Measurements from ENCODE around the gene RBM3. TPM values are rescaled to one million over a fixed set of nuclear protein-coding genes. Genes with fewer than 3 reads are reported as not detected.

Gene RBM3
- total RNA-seq, 2 donors from 2014 or later: 319 to 380 TPM

DNA sequence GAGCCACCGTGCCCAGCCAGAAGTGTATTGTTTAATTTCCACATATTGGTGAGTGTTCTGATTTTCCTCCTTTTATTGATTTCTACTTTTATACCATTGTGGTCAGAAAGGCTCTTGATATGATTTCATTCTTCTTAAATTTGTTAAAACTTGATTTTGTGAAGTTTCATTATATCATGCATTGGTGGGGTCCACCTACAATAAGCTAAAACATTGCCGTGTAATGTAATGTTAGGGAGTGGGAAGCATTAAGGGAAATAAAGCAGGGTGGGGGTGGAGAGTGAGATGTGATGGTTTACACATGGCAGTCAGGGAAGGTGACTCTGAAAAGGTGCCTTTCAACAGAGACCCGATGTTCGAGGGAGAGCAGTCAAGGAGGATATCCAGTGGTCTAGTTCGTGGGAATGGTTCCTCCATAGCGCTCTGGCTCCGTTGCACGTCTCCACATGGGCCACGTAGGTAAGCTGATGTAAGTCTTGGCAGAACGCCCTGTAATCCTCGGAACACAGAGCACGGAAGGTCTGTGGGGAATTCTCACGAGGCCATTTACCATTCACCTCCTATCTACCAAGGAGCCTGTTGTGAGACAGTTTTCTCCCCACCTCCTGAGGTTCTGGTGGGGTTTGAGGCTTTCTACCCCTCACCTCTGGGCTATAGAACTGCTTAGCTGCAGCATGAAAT, 15.3 kb downstream of the RBM3 start:
- Mint-ChIP-seq H3K27ac (no peak overlapping the region), H3K27me3 (no peaks in the 10 kb centered on the region), H3K4me3 (no peak overlapping the region), H3K36me3 (ENCODE audit: low read depth) (no peaks in the 10 kb centered on the region), H3K4me1 (no peaks in the 10 kb centered on the region)
- H3K9me3 ChIP-seq (ENCODE audit: control insufficient read depth, low read length, poor library complexity, severe bottlenecking): no peaks in the 10 kb centered on the region
- DNase-seq (no peak), ATAC-seq (no peak)

DNA sequence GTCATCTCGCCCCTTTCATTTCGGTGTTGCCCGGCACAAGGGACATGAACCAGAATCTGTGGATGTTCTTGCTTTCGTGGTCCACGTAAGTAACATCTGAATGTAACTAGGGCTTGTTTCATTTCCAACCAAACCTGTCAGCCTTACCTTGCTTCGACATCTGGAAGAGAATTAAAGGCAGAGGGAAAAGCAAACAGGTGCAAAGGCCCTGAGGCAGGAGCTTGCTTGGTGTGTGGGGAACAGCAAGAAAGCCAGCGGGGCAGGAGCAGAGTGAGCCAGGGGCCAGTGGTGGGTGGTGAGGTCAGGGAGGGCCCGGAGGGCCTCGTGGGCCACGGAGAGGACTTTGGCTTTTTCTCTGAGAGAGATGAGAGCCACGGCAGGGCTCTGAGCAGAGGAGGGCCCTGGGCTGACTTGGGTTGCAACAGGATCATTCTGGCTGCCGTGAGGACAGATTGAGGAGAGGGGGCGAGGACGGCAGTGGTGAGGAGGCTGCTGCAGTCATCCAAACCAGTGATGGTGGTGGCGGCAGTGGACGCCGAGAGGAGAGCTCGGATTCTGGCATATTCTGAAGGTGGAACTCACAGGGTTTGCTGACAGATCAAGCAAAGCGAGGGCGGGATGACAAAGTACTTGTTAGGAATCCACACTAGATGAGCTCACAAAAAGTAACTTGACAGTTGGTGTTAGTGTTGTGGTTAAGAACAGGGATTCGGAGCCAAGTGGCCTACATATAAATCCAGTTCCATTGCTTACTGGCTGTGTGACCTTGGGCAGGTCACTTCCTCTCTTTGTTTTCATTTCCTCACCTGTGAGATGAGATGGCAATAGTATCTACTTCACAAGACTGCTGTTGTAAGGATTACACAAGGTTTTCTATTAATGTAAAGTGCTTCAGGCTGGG, 16.2 kb downstream of the RBM3 start:
- no peak for DNase-seq
- Mint-ChIP-seq H3K27ac (no peak overlapping the region), H3K4me3 (no peak overlapping the region), H3K27me3 (no peaks in the 10 kb centered on the region), H3K36me3 (ENCODE audit: low read depth) (no peaks in the 10 kb centered on the region), H3K4me1 (no peaks in the 10 kb centered on the region)
- no peak for ATAC-seq
- no peaks in the 10 kb centered on the region for H3K9me3 ChIP-seq (ENCODE audit: control insufficient read depth, low read length, poor library complexity, severe bottlenecking)

DNA sequence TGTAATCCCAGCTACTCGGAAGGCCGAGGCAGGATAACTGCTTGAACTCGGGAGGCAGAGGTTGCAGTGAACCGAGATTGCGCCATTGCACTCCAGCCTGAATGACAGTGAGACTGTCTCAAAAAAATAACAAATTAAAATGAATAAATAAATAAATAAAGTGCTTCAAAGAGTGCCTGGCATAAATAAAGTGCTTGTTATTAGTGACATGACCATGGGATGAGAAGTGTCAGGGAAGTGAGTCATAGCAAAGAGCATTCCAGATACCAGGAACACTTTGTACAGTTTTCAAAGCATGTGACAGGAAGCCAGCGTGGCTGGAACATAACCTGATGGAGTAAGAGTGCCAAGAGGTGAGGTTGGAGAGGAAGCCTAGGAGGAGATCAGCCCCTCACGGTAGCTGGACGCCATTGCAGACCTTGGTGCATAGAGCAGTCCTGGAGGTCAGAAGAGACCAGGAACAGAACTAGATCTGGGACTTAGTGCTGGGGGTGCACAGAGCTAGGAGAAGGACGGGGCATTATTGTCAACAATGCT, 17.0 kb downstream of the RBM3 start:
- Mint-ChIP-seq H3K4me1 (no peaks in the 10 kb centered on the region), H3K27ac (no peak overlapping the region), H3K27me3 (no peaks in the 10 kb centered on the region), H3K4me3 (no peak overlapping the region), H3K36me3 (ENCODE audit: low read depth) (no peaks in the 10 kb centered on the region)
- H3K9me3 ChIP-seq (ENCODE audit: control insufficient read depth, low read length, poor library complexity, severe bottlenecking): no peaks in the 10 kb centered on the region
- ATAC-seq: no peak
- DNase-seq: no peak

DNA sequence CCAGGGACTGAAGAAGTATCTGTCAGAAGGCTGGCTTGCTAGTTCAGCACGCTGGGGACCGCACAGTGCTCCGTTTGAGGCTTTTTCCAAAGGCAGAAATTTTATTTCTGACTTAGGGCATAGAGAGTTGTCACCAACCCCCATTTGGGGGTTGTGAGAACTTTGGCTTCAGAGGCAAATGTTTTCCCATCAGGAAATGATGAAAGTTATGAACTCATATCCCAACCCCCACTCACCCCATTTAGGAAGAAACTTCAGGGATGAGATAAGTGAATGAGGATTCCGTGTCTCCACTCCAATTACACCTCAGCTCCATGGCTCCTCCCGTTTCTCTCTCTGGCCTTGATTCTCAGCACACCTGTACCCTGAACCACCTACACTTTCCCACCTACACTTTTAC, 18.7 kb downstream of the RBM3 start:
- H3K4me3 Mint-ChIP-seq: no peak overlapping the region
- peaks cover 3% of the 10 kb centered on the region for H3K36me3 Mint-ChIP-seq (ENCODE audit: low read depth)
- H3K27me3 Mint-ChIP-seq: no peaks in the 10 kb centered on the region
- DNase-seq (no peak), ATAC-seq (no peak)
- no peaks in the 10 kb centered on the region for H3K9me3 ChIP-seq (ENCODE audit: control insufficient read depth, low read length, poor library complexity, severe bottlenecking)
- H3K4me1 Mint-ChIP-seq: peaks cover 5% of the 10 kb centered on the region
- H3K27ac Mint-ChIP-seq: no peak overlapping the region

- H3K27me3 Mint-ChIP-seq: no peaks in the 10 kb centered on the region
- ATAC-seq: no peak
- H3K9me3 ChIP-seq (ENCODE audit: control insufficient read depth, low read length, poor library complexity, severe bottlenecking): no peaks in the 10 kb centered on the region
- H3K4me1 Mint-ChIP-seq: peaks cover 8% of the 10 kb centered on the region
- H3K36me3 Mint-ChIP-seq (ENCODE audit: low read depth): peaks cover 3% of the 10 kb centered on the region
- DNase-seq: no peak
- no peak overlapping the region for H3K27ac Mint-ChIP-seq
- no peak overlapping the region for H3K4me3 Mint-ChIP-seq
Observed at GRCh38 chrX:48595929-48596328, 21.6 kb downstream of the RBM3 start.

GRCh38 chrX:48597353-48598264, 23.3 kb downstream of the RBM3 start, which contains the start of gene WDR13:
WDR13 (plus strand) TSS chrX:48597492; CDS start chrX:48597997, 505 bp downstream.
- no peaks in the 10 kb centered on the region for H3K9me3 ChIP-seq (ENCODE audit: control insufficient read depth, low read length, poor library complexity, severe bottlenecking)
- H3K36me3 Mint-ChIP-seq (ENCODE audit: low read depth): peaks cover 3% of the 10 kb centered on the region
- H3K27ac Mint-ChIP-seq: peak within 1 kb of the TSS; percentile 97
- no peaks in the 10 kb centered on the region for H3K27me3 Mint-ChIP-seq
- peak within 1 kb of the TSS; percentile 96 for H3K4me3 Mint-ChIP-seq
- ATAC-seq (peak; percentile 89), DNase-seq (peak; percentile 78 to 84 (median 83))
- peaks cover 8% of the 10 kb centered on the region for H3K4me1 Mint-ChIP-seq

DNA sequence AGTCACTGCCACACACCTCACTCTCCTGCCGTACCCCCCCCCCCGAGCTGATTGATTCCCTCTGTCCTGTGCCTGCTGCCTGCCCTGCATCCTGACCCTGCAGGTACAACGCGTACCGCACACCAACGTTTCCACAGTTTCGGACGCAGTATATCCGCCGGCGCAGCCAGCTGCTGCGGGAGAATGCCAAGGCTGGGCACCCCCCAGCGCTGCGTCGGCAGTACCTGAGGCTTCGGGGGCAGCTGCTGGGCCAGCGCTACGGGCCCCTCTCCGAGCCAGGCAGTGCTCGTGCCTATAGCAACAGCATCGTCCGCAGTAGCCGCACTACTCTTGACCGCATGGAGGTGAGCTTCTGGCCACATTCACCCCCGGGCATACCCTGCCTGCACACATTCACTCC, 24.3 kb downstream of the RBM3 start:
- H3K4me3 Mint-ChIP-seq: peak overlapping the region; percentile 9
- DNase-seq (no peak), ATAC-seq (no peak)
- no peaks in the 10 kb centered on the region for H3K27me3 Mint-ChIP-seq
- H3K36me3 Mint-ChIP-seq (ENCODE audit: low read depth): peaks cover 3% of the 10 kb centered on the region
- H3K4me1 Mint-ChIP-seq: peaks cover 8% of the 10 kb centered on the region
- H3K27ac Mint-ChIP-seq: peak overlapping the region; percentile 97
- H3K9me3 ChIP-seq (ENCODE audit: control insufficient read depth, low read length, poor library complexity, severe bottlenecking): no peaks in the 10 kb centered on the region

DNA sequence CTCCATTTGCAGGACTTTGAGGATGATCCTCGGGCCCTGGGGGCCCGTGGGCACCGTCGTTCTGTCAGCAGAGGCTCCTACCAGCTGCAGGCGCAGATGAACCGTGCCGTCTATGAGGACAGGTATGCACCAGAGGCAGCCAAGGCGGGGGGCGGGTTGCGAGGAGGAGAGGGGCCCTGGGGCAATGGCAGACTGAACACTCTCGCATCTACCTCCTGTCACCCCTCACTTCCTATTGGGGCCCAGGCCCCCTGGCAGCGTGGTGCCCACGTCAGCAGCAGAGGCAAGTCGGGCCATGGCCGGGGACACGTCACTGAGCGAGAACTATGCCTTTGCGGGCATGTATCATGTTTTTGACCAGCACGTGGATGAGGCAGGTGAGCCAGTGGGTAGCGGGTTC, 25.1 kb downstream of the RBM3 start:
- no peaks in the 10 kb centered on the region for H3K27me3 Mint-ChIP-seq
- H3K27ac Mint-ChIP-seq: no peak overlapping the region
- no peak overlapping the region for H3K4me3 Mint-ChIP-seq
- no peaks in the 10 kb centered on the region for H3K9me3 ChIP-seq (ENCODE audit: control insufficient read depth, low read length, poor library complexity, severe bottlenecking)
- DNase-seq (no peak), ATAC-seq (no peak)
- peaks cover 8% of the 10 kb centered on the region for H3K4me1 Mint-ChIP-seq
- peaks cover 3% of the 10 kb centered on the region for H3K36me3 Mint-ChIP-seq (ENCODE audit: low read depth)

DNA sequence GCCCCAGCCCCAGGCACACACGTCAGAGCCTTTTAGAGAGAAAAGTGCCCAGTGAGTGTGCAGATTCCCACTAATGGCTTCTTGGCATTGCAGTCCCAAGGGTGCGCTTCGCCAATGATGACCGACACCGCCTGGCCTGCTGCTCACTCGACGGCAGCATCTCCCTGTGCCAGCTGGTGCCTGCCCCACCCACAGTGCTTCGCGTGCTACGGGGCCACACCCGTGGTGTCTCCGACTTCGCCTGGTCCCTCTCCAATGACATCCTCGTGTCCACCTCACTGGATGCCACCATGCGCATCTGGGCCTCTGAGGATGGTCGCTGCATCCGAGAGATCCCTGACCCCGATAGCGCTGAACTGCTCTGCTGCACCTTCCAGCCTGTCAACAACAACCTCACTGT, 25.9 kb downstream of the RBM3 start:
- no peaks in the 10 kb centered on the region for H3K9me3 ChIP-seq (ENCODE audit: control insufficient read depth, low read length, poor library complexity, severe bottlenecking)
- Mint-ChIP-seq H3K27ac (no peak overlapping the region), H3K36me3 (ENCODE audit: low read depth) (peaks cover 3% of the 10 kb centered on the region), H3K27me3 (no peaks in the 10 kb centered on the region), H3K4me3 (no peak overlapping the region), H3K4me1 (peaks cover 8% of the 10 kb centered on the region)
- no peak for DNase-seq
- ATAC-seq: no peak

DNA sequence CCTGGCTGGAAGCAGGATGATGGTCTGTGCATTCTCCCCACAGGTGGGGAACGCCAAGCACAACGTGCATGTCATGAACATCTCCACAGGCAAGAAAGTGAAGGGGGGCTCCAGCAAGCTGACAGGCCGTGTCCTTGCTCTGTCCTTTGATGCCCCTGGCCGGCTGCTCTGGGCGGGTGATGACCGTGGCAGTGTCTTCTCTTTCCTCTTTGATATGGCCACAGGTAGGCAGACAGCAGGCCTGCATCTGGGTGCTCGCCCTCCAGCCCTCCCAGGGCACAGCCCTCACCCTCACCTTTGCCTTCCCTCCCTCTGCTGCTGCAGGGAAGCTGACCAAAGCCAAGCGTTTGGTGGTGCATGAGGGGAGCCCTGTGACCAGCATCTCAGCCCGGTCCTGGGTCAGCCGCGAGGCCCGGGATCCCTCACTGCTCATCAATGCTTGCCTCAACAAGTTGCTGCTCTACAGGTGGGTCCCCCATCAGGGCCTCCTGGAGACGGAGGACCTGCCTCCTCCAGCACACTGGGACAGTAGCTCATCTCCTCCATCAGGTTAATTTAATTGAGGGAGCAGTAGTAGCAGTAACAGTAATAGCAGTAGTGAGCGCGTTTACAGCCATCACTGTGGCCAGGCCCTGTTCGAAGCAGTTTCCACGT, 27.6 kb downstream of the RBM3 start:
- no peaks in the 10 kb centered on the region for H3K27me3 Mint-ChIP-seq
- no peak overlapping the region for H3K4me3 Mint-ChIP-seq
- no peak for DNase-seq
- H3K9me3 ChIP-seq (ENCODE audit: control insufficient read depth, low read length, poor library complexity, severe bottlenecking): no peaks in the 10 kb centered on the region
- ATAC-seq: no peak
- H3K4me1 Mint-ChIP-seq: peaks cover 8% of the 10 kb centered on the region
- H3K27ac Mint-ChIP-seq: no peak overlapping the region
- H3K36me3 Mint-ChIP-seq (ENCODE audit: low read depth): peaks cover 3% of the 10 kb centered on the region

- ATAC-seq (no peak), DNase-seq (no peak)
- H3K4me1 Mint-ChIP-seq: no peaks in the 10 kb centered on the region
- H3K9me3 ChIP-seq (ENCODE audit: control insufficient read depth, low read length, poor library complexity, severe bottlenecking): no peaks in the 10 kb centered on the region
- no peaks in the 10 kb centered on the region for H3K36me3 Mint-ChIP-seq (ENCODE audit: low read depth)
- no peak overlapping the region for H3K4me3 Mint-ChIP-seq
- no peaks in the 10 kb centered on the region for H3K27me3 Mint-ChIP-seq
- no peak overlapping the region for H3K27ac Mint-ChIP-seq
Observed at GRCh38 chrX:48604701-48605100, 30.4 kb downstream of the RBM3 start.

GRCh38 chrX:48606091-48606490, 31.8 kb downstream of the RBM3 start:
- Mint-ChIP-seq H3K36me3 (ENCODE audit: low read depth) (no peaks in the 10 kb centered on the region), H3K4me3 (no peak overlapping the region), H3K27me3 (no peaks in the 10 kb centered on the region), H3K27ac (no peak overlapping the region), H3K4me1 (no peaks in the 10 kb centered on the region)
- H3K9me3 ChIP-seq (ENCODE audit: control insufficient read depth, low read length, poor library complexity, severe bottlenecking): no peaks in the 10 kb centered on the region
- no peak for ATAC-seq
- no peak for DNase-seq

Measured in T-helper 17 cell (primary cell).